Tibial nerve (tissue), 4 donors: Measurements from ENCODE around the gene KIAA1614. TPM values are rescaled to one million over a fixed set of nuclear protein-coding genes. Genes with fewer than 3 reads are reported as not detected.

Source experiments
- DNase-seq, 2 donors: peaks; one replicate each; pipeline ENCODE4 v3.0.0-alpha.2; 2019; ENCODE audit warnings: low spot score in 2 of 2
- H3K27ac ChIP-seq, 4 donors: fragments of 200-600 bp; sonication (generic) in 3 of 4; one replicate each; pipeline ENCODE4 v1.5.1; 2017 to 2019; ENCODE audit warnings: mild to moderate bottlenecking in 1 of 4
- H3K27me3 ChIP-seq, 2 donors: fragments of 200-600 bp; sonication (generic) in 1 of 2; one replicate each; pipeline versions ENCODE4 v1.5.1 to v1.6.0; 2017 to 2019
- H3K36me3 ChIP-seq, 3 donors: fragments of 200-600 bp; sonication (generic); one replicate each; pipeline ENCODE4 v1.5.1; 2018 to 2019
- H3K4me1 ChIP-seq, 4 donors: fragments of 200-600 bp; sonication (generic) in 3 of 4; one replicate each; pipeline ENCODE4 v1.5.1; 2017 to 2019
- H3K4me3 ChIP-seq, 4 donors: fragments of 200-600 bp; sonication (generic) in 3 of 4; one replicate each; pipeline ENCODE4 v1.5.1; 2017 to 2019; ENCODE audit warnings: mild to moderate bottlenecking in 1 of 4, moderate library complexity in 1 of 4
- H3K9me3 ChIP-seq, 4 donors: fragments of 200-600 bp; sonication (generic) in 3 of 4; one replicate each; pipeline ENCODE4 v1.5.1; 2017 to 2019
- CTCF ChIP-seq, 5 experiments: fragments of 200-600 bp in 3 of 5; fragments of 450-650 bp in 2 of 5; sonication (generic) in 3 of 5; IDR thresholded peaks; one replicate each; pipeline ENCODE4 v1.5.1; 2016 to 2019; ENCODE audit warnings: antibody characterized with exemption in 5 of 5, mild to moderate bottlenecking in 3 of 5, moderate library complexity in 2 of 5
- EP300 ChIP-seq, 2 donors: sonication (generic); formaldehyde crosslinking; IDR thresholded peaks; one replicate each; pipeline ENCODE4 v1.6.1; 2017; ENCODE audit warnings: antibody characterized with exemption in 2 of 2, mild to moderate bottlenecking in 1 of 2
- POLR2A ChIP-seq, 2 donors: fragments of 450-650 bp; IDR thresholded peaks; one replicate each; pipeline ENCODE4 v1.6.1; 2017; ENCODE audit warnings: antibody characterized with exemption in 2 of 2, mild to moderate bottlenecking in 2 of 2, moderate library complexity in 2 of 2
- WGBS, 2 donors: methylation state at CpG; one replicate each; pipeline ENCODE4 v1.1.5; 2018; 5-methylcytosine and 5-hydroxymethylcytosine counted together
- total RNA-seq, 4 donors: library from RNA; depleted of rRNA; stranded (reverse); fragments of >200 nt; gene quantifications; one replicate each; pipeline ENCODE4 v1.1.0, GENCODE V29; 2016

KIAA1614 gene
- total RNA-seq, 4 donors from 2014 or later, result 14.9 to 22.6 (median 19.1) TPM

GRCh38 chr1:180935326-180936109 is 22.8 kb downstream of the KIAA1614 start:
- 74 to 83% methylated on average over 19 to 36 of the region's 45 CpGs for WGBS, 2 donors
- Histone ChIP-seq H3K36me3 (peaks cover 0 to 90% (median 0%) of the 10 kb centered on the region in 3 donors), H3K27me3 (no peaks in the 10 kb centered on the region), H3K4me3 (no peak overlapping the region), H3K27ac (no peak overlapping the region), H3K4me1 (no peaks in the 10 kb centered on the region), H3K9me3 (no peaks in the 10 kb centered on the region)
- TF ChIP-seq POLR2A (IDR thresholded peaks at IDR 0.05) (no peak), CTCF (IDR thresholded peaks at IDR 0.05) (no peak), EP300 (IDR thresholded peaks at IDR 0.05) (no peak)
- DNase-seq, result no peak

GRCh38 chr1:180936110-180937011 is 23.7 kb downstream of the KIAA1614 start:
- Histone ChIP-seq H3K27ac (no peak overlapping the region), H3K9me3 (no peaks in the 10 kb centered on the region), H3K36me3 (peaks cover 0 to 90% (median 0%) of the 10 kb centered on the region in 3 donors), H3K4me1 (no peaks in the 10 kb centered on the region), H3K4me3 (no peak overlapping the region), H3K27me3 (no peaks in the 10 kb centered on the region)
- WGBS, 2 donors, result 85 to 90% methylated on average over 20 to 22 of the region's 28 CpGs
- TF ChIP-seq EP300 (IDR thresholded peaks at IDR 0.05) (no peak), CTCF (IDR thresholded peaks at IDR 0.05) (no peak), POLR2A (IDR thresholded peaks at IDR 0.05) (no peak)
- no peak for DNase-seq

GRCh38 chr1:180937012-180937372 is 24.3 kb downstream of the KIAA1614 start:
- TF ChIP-seq CTCF (IDR thresholded peaks at IDR 0.05) (no peak), EP300 (IDR thresholded peaks at IDR 0.05) (no peak), POLR2A (IDR thresholded peaks at IDR 0.05) (no peak)
- no peak for DNase-seq
- H3K4me3 ChIP-seq, result no peak overlapping the region
- no peaks in the 10 kb centered on the region for H3K9me3 ChIP-seq
- WGBS, 2 donors, result 46 to 100% methylated on average over 1 of the region's 1 CpG
- H3K36me3 ChIP-seq, result peaks cover 0 to 90% (median 0%) of the 10 kb centered on the region in 3 donors
- no peaks in the 10 kb centered on the region for H3K27me3 ChIP-seq
- H3K4me1 ChIP-seq, result no peaks in the 10 kb centered on the region
- no peak overlapping the region for H3K27ac ChIP-seq

GRCh38 chr1:180937624-180938225 is 25.0 kb downstream of the KIAA1614 start:
- no peak for DNase-seq
- TF ChIP-seq POLR2A (IDR thresholded peaks at IDR 0.05) (no peak), CTCF (IDR thresholded peaks at IDR 0.05) (no peak), EP300 (IDR thresholded peaks at IDR 0.05) (no peak)
- H3K4me1 ChIP-seq, result no peaks in the 10 kb centered on the region
- H3K36me3 ChIP-seq, result peaks cover 0 to 92% (median 0%) of the 10 kb centered on the region in 3 donors
- H3K27me3 ChIP-seq, result no peaks in the 10 kb centered on the region
- WGBS, 2 donors, result 62 to 75% methylated on average over 5 to 9 of the region's 9 CpGs
- no peak overlapping the region for H3K4me3 ChIP-seq
- H3K9me3 ChIP-seq, result no peaks in the 10 kb centered on the region
- H3K27ac ChIP-seq, result no peak overlapping the region
